WTC11 (cell line): ENCODE data around the gene TEX28. TPM values are rescaled to one million over a fixed set of nuclear protein-coding genes. Genes with fewer than 3 reads are reported as not detected.

Experiments used
- ATAC-seq: fragments of 200-7000 bp; cut with Tn5 transposase; 2 replicates; pipeline ENCODE4 v1.10.0; 2021; ENCODE audit warnings: mild to moderate bottlenecking, moderate library complexity
- CTCF ChIA-PET: fragments of 300-600 bp; sonication (Branson Sonifier 250); formaldehyde crosslinking; loops from one replicate; lab custom pipeline; 2021; ENCODE audit warnings: antibody characterized with exemption; lab: Charles Lee
- POLR2A ChIA-PET: fragments of 350-600 bp; sonication (Branson Sonifier 250); formaldehyde crosslinking; loops from one replicate; lab custom pipeline; 2021; ENCODE audit warnings: antibody characterized with exemption; lab: Charles Lee
- DNase-seq: peaks from one replicate; pipeline ENCODE4 v3.0.0; 2021; ENCODE audit warnings: low spot score
- H3K27ac Mint-ChIP-seq: 2 replicates; pipeline ENCODE4 v1.8.0; 2021; ENCODE audit warnings: mixed read lengths
- H3K27me3 Mint-ChIP-seq: 2 replicates; pipeline ENCODE4 v1.8.0; 2021; ENCODE audit warnings: low read depth, mild to moderate bottlenecking, moderate library complexity, mixed read lengths
- H3K36me3 Mint-ChIP-seq: 2 replicates; pipeline ENCODE4 v1.8.0; 2021; ENCODE audit warnings: mixed read lengths
- H3K4me1 Mint-ChIP-seq: 2 replicates; pipeline ENCODE4 v1.8.0; 2022; ENCODE audit warnings: mixed read lengths
- H3K4me3 Mint-ChIP-seq: 2 replicates; pipeline ENCODE4 v1.8.0; 2021; ENCODE audit warnings: mild to moderate bottlenecking, moderate library complexity, mixed read lengths
- H3K9me3 Mint-ChIP-seq: 2 replicates; pipeline ENCODE4 v1.8.0; 2021; ENCODE audit warnings: mixed read lengths
- AFF4 ChIP-seq: sonication (generic); formaldehyde crosslinking; IDR thresholded peaks from 2 replicates; pipeline ENCODE4 v1.8.1; 2023; ENCODE audit warnings: mild to moderate bottlenecking, missing genetic modification reagents, borderline replicate concordance
- CBFB ChIP-seq: sonication (generic); formaldehyde crosslinking; IDR thresholded peaks from 2 replicates; pipeline ENCODE4 v1.8.1; 2022; ENCODE audit warnings: mild to moderate bottlenecking, low read depth, missing genetic modification reagents
- CDX4 ChIP-seq: fragments of 250-450 bp; sonication (Bioruptor Pico); IDR thresholded peaks from 2 replicates; pipeline ENCODE4 v1.9.0; 2021; ENCODE audit warnings: moderate library complexity, mild to moderate bottlenecking, inconsistent platforms, borderline replicate concordance
- CREM ChIP-seq: sonication (generic); formaldehyde crosslinking; IDR thresholded peaks from 2 replicates; pipeline ENCODE4 v1.8.1; 2022; ENCODE audit warnings: mild to moderate bottlenecking, missing genetic modification reagents, moderate library complexity
- CTCF ChIP-seq: fragments of 200-600 bp; IDR thresholded peaks from 2 replicates; pipeline ENCODE4 v1.8.0; 2022; ENCODE audit warnings: antibody characterized with exemption
- E2F1 ChIP-seq: sonication (generic); formaldehyde crosslinking; IDR thresholded peaks from 2 replicates; pipeline ENCODE4 v1.8.0; 2022; ENCODE audit warnings: mild to moderate bottlenecking, missing genetic modification reagents
- EMX1 ChIP-seq: fragments of 250-450 bp; sonication (Bioruptor Pico); IDR thresholded peaks from 2 replicates; pipeline ENCODE4 v1.8.0; 2021; ENCODE audit warnings: mild to moderate bottlenecking
- ETV6 ChIP-seq: sonication (generic); formaldehyde crosslinking; IDR thresholded peaks from 2 replicates; pipeline ENCODE4 v1.8.1; 2022; ENCODE audit warnings: mild to moderate bottlenecking, missing genetic modification reagents
- GABPB1 ChIP-seq: sonication (generic); formaldehyde crosslinking; IDR thresholded peaks from 2 replicates; pipeline ENCODE4 v1.8.1; 2023; ENCODE audit warnings: mild to moderate bottlenecking, missing genetic modification reagents
- GRHL2 ChIP-seq: fragments of 250-450 bp; sonication (Bioruptor Pico); IDR thresholded peaks from 2 replicates; pipeline ENCODE4 v1.8.0; 2022; ENCODE audit warnings: mild to moderate bottlenecking, moderate library complexity; ENCODE audit not compliant: insufficient replicate concordance, severe bottlenecking
- HMGA2 ChIP-seq: fragments of 250-450 bp; sonication (Bioruptor Pico); IDR thresholded peaks from 2 replicates; pipeline ENCODE4 v1.4.0; 2021; ENCODE audit warnings: mild to moderate bottlenecking, moderate library complexity
- HMGXB4 ChIP-seq: sonication (generic); formaldehyde crosslinking; IDR thresholded peaks from 2 replicates; pipeline ENCODE4 v1.8.1; 2023; ENCODE audit warnings: mild to moderate bottlenecking, moderate library complexity, missing genetic modification reagents
- MYBL2 ChIP-seq: sonication (generic); formaldehyde crosslinking; IDR thresholded peaks from 2 replicates; pipeline ENCODE4 v1.8.1; 2023; ENCODE audit warnings: mild to moderate bottlenecking, moderate library complexity, missing genetic modification reagents
- NFYB ChIP-seq: sonication (generic); formaldehyde crosslinking; conservative IDR thresholded peaks from 2 replicates; pipeline ENCODE4 v1.8.0; 2022; ENCODE audit warnings: low read depth, missing genetic modification reagents
- NR2C2 ChIP-seq: sonication (generic); formaldehyde crosslinking; IDR thresholded peaks from 2 replicates; pipeline ENCODE4 v1.8.0; 2022; ENCODE audit warnings: mild to moderate bottlenecking, missing genetic modification reagents
- STAT6 ChIP-seq: sonication (generic); formaldehyde crosslinking; conservative IDR thresholded peaks from 2 replicates; pipeline ENCODE4 v1.8.1; 2023; ENCODE audit warnings: mild to moderate bottlenecking, low read depth, missing genetic modification reagents, moderate library complexity
- TEAD1 ChIP-seq: sonication (generic); formaldehyde crosslinking; IDR thresholded peaks from 2 replicates; pipeline ENCODE4 v1.8.0; 2022; ENCODE audit warnings: mild to moderate bottlenecking, missing genetic modification reagents
- USF1 ChIP-seq: sonication (generic); formaldehyde crosslinking; IDR thresholded peaks from 2 replicates; pipeline ENCODE4 v1.8.0; 2022; ENCODE audit warnings: mild to moderate bottlenecking, missing genetic modification reagents
- ZBTB21 ChIP-seq: sonication (generic); formaldehyde crosslinking; IDR thresholded peaks from 2 replicates; pipeline ENCODE4 v1.8.1; 2023; ENCODE audit warnings: mild to moderate bottlenecking, missing genetic modification reagents, borderline replicate concordance
- ZMAT4 ChIP-seq: fragments of 250-450 bp; sonication (Bioruptor Pico); IDR thresholded peaks from 2 replicates; pipeline ENCODE4 v1.9.0; 2021; ENCODE audit warnings: mild to moderate bottlenecking
- ZNF121 ChIP-seq: sonication (generic); formaldehyde crosslinking; IDR thresholded peaks from 2 replicates; pipeline ENCODE4 v1.8.0; 2023; ENCODE audit warnings: missing genetic modification reagents
- ZNF263 ChIP-seq: sonication (generic); formaldehyde crosslinking; IDR thresholded peaks from 2 replicates; pipeline ENCODE4 v1.8.1; 2022; ENCODE audit warnings: low read depth, mild to moderate bottlenecking, moderate library complexity, missing genetic modification reagents
- ZNF416 ChIP-seq: fragments of 250-450 bp; sonication (Bioruptor Pico); IDR thresholded peaks from 2 replicates; pipeline ENCODE4 v1.9.0; 2021; ENCODE audit warnings: mild to moderate bottlenecking, inconsistent platforms
- total RNA-seq: library from RNA; stranded (reverse); gene quantifications from 3 replicates; pipeline ENCODE4 v1.2.3, GENCODE V29; 2021

The TEX28 gene
- total RNA-seq, 1 experiment from 2014 or later, result not detected

- H3K36me3 Mint-ChIP-seq, result no peaks in the 10 kb centered on the region
- no peaks in the 10 kb centered on the region for H3K27me3 Mint-ChIP-seq
- DNase-seq (no peak), ATAC-seq (peak; percentile 34; the same call in 1 of the 2 replicates)
- ChIA-PET CTCF (no interaction called here), POLR2A (no interaction called here)
- TF ChIP-seq NR2C2 (no peak), ETV6 (no peak), AFF4 (CRISPR knock-in tag) (no peak), EMX1 (CRISPR knock-in tag) (no peak), HMGXB4 (CRISPR knock-in tag) (no peak)
- no peak overlapping the region for H3K27ac Mint-ChIP-seq
- H3K4me1 Mint-ChIP-seq, result 0 out of 2 replicates have a peak, but pooled peaks cover 2% of the 10 kb centered on the region
- H3K4me3 Mint-ChIP-seq, result no peak overlapping the region
- H3K9me3 Mint-ChIP-seq, result no peaks in the 10 kb centered on the region
Observed at GRCh38 chrX:154321594-154321993, 26.7 kb upstream of the TEX28 start.

GRCh38 chrX:154321152-154321551 lies 26.2 kb upstream of the TEX28 start:
- 0 out of 2 replicates have a peak, but pooled peaks cover 2% of the 10 kb centered on the region for H3K4me1 Mint-ChIP-seq
- H3K4me3 Mint-ChIP-seq, result no peak overlapping the region
- no peak for ATAC-seq
- no peak overlapping the region for H3K27ac Mint-ChIP-seq
- CTCF ChIA-PET, result no interaction called here
- POLR2A ChIA-PET, result no interaction called here
- no peaks in the 10 kb centered on the region for H3K36me3 Mint-ChIP-seq
- no peak for DNase-seq
- H3K9me3 Mint-ChIP-seq, result no peaks in the 10 kb centered on the region
- H3K27me3 Mint-ChIP-seq, result no peaks in the 10 kb centered on the region
- TF ChIP-seq GABPB1 (CRISPR knock-in tag) (no peak), GRHL2 (CRISPR knock-in tag) (no peak), CREM (no peak), ZMAT4 (no peak), CBFB (no peak), CDX4 (CRISPR knock-in tag) (no peak), ZNF121 (CRISPR knock-in tag) (no peak), E2F1 (CRISPR knock-in tag) (no peak), CTCF (no peak), ZNF416 (CRISPR knock-in tag) (no peak), NFYB (CRISPR knock-in tag) (no peak), HMGA2 (CRISPR knock-in tag) (no peak), TEAD1 (CRISPR knock-in tag) (no peak), ETV6 (no peak), ZBTB21 (CRISPR knock-in tag) (no peak), USF1 (CRISPR knock-in tag) (no peak), ZNF263 (no peak), MYBL2 (CRISPR knock-in tag) (no peak), STAT6 (CRISPR knock-in tag) (no peak)
